HG02852 (cell line): Measurements from ENCODE around the gene CTBP2.
"Not testable (repeated sequence)": the region's sequence is repeated elsewhere in the genome, so short reads cannot be mapped to it uniquely, and the experiment has no call there.

ENCODE experiments used
- ATAC-seq: cut with Tn5 transposase; IDR thresholded peaks from one replicate; pipeline ENCODE4 v1.9.1; 2021; ENCODE audit warnings: mild to moderate bottlenecking, moderate library complexity; ENCODE audit not compliant: unreplicated experiment

Gene CTBP2

DNA sequence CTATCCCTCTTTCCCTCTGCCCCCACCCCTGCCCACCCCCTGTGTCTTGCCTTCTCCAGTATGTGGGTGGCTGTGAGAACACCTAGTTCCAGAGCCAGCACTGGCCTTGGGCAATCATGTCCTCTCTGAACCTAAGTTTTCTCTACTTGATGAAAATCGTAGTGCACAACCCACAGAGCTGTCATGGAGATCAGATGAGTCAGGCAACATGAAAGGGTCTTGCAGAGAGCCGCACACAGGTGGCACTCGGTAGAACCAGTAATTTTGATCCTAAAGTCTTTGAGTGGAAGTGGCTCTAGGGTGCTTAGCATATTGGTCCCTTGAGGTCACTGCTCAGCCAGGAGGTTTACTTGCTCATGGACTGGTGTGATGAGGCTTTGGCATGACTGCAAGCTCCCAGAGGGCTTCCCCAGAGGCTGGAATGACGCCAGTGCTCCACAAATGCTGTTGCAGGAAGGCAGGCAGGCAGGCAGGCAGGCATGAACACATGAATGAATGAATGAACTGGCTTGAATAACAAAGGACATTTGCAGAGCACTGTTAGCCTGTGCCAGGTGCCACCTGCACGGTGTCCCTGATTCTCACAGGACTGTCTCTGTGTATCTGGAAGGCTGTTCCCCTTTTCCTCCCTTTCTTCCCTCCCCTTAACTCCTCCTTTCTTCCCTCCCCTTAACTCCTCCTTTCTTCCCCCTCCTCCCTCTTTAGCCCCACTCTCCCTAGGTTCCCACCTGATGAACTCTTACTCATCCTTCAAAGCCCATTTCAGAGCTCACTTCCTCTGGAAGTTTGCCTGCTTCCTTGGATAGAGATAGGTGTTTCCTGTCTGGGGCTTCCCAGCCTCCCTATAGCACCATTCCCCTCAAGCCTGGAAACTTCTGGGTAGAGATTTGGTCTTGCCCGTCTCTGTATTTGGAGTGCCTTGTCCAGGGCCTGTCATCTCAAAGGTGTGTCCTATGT lies 27.2 kb upstream of the CTBP2 start:
- no peak for ATAC-seq

DNA sequence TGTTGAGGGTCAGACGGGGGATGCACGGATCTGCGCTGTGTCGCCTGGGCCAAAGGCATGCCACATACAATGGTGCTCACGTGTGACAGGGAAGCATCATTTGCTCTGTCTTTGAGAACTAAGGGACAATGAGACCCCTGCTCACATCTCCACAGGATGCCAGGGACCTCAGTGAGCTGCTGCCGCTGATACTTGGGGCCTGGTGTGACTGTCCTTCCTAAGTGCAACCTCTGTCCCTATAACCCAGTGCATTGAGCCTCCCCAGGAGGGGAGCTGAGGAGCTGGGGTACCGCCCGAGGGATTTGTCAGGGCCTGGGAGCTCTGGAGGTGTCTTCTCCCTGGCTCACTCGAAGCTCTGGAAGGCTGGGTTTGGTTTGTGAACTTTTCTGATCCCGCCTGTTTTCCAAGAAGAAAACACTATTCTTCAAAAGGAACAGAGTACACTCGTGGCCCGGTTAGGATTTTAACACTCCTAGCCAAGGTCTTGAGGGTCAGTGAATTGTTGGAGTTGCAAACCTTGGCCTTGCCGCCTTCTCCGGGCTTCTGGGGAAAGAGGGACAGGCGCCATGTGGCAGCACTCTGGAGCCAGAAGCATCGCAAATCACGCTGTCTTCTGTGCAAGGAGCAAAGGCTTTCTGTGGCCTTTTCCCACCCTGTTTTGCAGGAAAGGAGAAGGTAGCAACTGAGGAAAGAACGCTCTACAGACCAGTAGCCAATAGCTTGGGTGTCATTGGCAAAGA lies 26.2 kb upstream of the CTBP2 start:
- no peak for ATAC-seq

DNA sequence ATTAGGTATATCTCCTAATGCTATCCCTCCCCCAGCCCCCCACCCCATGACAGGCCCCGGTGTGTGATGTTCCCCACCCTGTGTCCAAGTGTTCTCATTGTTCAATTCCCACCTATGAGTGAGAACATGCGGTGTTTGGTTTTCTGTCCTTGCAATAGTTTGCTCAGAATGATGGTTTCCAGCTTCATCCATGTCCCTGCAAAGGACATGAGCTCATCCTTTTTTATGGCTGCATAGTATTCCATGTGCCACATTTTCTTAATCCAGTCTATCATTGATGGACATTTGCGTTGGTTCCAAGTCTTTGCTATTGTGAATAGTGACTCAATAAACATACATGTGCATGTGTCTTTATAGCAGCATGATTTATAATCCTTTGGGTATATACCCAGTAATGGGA lies 18.7 kb upstream of the CTBP2 start:
- not testable (repeated sequence) for ATAC-seq

DNA sequence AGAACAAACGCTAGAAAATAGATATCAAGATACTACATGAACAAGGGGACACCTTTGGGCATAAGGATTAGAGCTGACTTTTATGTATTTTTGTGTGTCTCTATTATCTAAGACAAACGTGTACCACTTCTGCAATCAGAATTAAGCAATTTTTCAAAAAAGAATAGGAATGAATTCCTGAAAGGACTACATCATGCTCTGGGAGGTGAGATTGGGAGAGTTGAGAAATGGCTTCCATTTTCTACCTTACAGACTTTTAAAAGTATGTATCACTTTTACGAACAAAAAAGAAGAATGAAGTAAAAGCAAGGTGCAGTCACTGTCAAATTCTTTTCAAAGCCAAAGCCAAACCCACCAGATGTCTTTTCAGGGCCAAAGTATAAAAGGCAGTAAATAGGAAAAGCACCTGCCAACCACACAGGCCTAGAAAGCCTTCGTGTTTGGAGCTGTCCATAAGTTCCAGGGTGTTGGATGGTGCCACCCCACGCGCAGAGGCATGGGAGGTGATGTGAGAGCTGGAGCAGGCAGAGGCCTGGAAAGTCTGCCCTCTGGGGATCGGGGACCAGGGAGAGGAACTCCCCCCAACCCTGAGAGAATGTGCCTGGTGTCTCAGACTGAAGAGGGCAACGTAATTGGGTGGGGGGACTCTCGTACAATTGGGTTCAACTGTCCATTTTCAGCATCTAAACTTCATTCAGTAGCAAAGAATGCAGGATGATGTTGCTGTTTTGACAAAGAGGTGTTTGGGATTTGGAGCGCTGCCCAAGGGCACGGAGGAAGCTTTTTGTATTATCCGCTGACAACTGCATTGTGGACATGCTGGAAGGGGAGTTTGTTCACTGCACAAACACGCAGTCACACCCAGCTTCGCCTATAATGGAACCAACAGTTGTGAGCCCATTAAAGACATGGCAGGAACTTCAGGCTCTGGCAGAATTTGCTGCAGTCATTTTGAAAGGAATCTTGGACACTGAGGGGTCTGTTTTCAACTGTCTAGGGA lies 17.6 kb upstream of the CTBP2 start:
- no peak for ATAC-seq

DNA sequence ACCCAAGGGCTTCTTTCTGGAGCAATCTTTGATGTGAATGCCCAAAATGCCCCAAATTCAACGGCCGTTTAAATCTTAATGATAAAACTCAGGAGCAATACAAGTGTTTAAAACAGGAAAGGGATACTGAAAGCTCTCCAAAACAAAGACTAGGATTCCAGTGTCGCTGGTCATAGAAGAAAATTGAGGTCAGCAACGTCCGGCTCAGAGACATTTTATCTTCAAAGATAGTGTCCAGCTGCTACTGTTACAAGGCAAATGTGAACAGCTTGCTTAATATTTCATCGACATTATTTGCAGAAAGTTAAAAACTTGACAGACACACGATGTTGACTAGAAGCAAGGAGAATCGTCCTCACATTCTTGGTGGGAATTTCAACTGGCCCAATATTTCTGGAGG lies 15.4 kb upstream of the CTBP2 start:
- no peak for ATAC-seq

DNA sequence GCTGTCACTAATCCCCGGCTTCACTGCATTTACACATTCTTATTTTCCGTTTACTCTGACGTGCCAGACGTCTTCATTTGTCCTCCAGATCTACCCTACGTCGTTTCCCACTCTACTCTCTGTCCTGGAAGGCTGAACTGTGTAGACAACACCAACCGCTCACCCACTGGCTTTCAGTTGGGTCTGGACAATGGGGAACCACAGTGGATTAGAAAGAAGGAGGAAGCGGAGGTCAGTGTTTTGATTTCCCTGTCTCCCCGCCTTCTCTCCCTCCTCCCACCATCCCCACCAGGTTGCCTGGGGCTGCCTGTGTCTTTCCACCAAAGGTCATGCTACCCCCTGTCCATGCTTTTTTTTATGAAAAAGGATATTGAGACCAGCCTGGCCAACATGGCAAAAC lies 14.0 kb upstream of the CTBP2 start:
- ATAC-seq, result no peak

DNA sequence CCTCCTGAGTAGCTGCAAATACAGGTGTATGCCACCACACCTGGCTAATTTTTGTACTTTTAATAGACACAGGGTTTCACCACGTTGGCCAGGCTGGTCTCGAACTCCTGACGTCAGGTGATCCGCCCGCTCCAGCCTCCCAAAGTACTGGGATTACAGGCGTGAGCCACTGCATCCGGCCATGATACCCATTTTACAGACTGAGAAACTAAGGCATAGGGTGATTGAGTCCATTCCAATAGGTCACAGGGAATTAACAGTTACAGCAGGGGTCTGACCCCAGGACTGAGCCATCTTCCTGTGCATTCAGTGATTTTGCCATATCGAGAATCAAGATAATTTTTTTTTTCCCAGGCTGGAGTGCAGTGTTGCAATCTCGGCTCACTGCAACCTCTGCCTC lies 12.3 kb upstream of the CTBP2 start:
- no peak for ATAC-seq

DNA sequence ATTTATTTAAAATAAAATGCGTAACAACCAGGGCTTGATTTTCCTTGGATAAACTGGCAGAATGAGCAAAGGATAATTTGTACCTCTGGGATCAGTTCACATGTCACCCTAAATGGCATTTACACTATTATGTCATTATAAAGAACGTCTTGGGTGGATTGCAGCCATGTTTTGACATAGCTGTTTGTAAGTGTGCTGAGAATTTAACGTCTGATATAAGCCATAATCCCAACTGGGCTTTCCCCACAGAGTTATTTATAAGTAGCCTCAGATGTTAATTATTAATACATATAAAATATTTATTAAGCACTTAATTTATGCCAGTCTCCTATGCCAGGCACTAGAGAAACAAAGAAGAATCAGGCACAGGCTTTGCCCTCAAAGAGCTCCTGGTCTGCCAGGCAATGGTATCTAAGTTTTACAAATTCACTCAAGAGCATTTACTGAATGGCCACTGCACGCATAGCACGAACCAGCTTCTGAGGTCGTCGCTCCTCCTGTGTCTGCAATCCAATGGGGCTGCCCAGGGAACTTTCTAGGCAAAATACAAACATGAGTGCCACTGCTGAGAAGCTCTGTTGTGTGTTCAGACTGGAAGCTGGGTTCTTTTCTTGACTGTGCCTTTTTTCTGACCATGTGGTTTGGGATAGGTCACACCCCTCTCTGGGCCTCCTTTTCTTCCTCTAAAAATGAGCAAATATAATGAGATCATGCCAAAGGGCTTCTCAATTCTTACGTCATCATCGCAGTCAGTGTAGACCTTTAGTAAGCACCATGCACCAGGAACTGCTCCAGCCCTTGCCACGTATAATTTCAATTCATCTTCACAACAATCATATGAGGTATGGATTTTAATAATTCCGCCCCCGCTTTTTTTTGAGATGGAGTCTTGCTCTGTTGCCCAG lies 11.3 kb upstream of the CTBP2 start:
- ATAC-seq, result no peak

DNA sequence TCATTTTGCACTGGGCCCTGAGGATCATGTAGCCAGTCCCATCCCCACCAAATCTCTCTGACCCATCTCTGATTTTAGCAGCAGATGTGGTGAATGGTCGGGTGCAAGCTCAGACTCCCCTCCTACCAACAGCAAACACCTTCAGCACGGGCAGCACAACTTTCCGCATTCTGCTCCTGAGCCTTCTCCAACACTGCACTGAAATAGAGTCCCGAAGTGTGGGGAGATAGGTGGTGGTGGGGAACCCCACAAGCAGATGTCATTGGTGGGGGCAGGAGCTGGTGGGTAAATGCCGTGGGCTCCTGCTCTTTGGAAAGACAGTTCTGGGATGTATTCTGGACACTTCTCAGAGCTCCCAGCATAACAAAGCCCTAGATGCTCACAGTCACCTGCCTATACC lies 9.6 kb upstream of the CTBP2 start:
- no peak for ATAC-seq

DNA sequence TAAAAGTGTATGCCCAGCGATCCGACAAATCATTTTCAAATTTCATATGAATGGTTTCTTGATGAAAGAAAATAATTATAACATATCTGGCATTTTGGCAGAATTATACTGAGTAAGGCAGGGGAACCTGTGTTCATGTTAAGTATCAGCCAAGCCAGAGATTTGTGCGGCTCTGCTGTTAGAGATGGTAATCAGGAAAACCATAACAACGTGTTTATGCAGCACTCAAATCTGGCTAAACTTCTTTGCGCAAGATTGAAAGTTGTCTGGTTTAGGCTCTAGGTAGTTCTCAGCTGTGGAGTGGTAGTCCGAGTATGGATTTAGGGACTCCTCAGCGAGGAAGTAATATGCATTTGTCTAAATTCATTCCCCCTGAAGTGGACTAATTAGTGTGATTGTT lies 8.9 kb upstream of the CTBP2 start:
- no peak for ATAC-seq

DNA sequence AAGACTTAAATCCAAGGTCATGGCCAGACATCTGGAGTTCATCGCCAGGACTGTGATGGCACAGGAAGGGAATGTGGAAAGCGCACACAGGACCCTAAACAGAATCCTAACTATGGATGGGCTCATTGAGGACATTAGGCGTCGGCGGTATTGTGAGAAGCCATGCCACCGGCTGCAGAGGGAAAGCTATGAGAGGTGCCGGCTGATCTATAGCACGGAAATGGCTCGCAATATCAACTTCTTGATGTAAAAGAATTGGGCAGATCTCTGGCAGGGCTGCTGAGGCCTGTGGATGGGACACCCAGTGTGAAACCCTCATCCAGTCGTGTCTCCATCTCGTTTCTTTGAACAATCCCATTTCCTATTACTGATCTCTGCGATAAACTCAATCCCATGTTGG lies 6.3 kb upstream of the CTBP2 start:
- no peak for ATAC-seq

DNA sequence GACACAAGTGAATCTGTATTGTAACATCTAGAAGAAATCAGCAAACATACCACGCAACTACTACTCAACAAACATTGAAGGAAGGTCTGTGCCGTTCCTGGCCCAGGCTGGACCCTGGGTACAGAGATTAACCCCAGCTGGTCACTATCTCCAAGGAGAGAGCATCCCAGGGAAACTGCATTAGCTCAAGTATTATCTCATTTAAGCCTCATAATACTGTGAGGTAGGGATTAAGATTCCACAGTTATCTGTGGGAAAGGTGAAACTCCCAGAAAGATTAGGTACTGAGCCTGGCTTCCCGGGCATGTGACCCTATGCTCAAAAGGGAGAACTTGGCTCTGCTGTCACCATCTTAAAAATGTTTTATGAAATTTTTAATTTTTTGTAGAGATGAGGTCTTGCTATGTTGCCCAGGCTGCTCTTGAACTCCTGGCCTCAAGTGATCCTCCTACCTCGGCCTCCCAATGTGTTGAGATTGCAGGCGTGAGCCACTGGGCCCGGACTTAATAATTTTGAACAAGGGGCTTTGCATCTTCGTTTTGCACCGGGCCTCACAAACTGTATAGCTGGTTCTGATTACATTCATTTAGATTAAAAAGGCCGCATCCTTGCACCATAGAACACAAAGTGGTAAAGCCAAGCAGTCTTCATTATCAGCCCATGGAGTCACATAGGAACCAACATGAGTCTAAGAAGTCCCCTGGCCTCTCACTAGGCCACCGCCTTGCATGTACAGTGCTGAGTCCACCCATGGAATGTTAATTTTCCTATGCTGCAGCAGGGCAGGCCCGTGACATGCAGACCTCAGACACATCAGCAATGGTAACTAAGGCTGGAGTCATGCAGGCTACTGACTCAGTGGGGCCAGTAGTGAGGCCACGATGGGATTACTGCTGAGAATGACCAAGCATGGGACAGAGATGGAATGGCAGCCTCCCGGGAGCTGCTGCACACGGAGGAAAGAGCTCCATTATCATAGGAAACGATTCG lies 5.5 kb upstream of the CTBP2 start:
- no peak for ATAC-seq

DNA sequence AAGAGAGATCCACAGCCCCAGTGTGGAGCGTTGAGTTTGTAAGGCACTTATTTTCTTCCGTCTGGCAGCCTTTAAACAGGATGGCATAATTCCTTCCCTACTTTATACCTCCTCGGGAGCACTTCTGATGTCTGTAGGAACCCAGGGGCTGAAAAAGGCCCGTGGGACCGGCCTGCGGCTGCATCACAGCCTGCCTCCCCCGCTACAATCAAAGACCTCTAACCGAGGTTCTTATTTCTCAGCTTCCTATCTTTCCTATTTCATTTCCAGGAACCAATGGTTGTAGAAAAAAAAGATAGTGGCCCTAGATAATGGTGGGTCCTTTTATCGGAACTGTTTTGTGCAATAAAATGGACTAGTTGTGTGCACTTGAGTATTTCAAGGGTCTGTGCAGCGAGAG lies 4.1 kb upstream of the CTBP2 start:
- ATAC-seq, result no peak

DNA sequence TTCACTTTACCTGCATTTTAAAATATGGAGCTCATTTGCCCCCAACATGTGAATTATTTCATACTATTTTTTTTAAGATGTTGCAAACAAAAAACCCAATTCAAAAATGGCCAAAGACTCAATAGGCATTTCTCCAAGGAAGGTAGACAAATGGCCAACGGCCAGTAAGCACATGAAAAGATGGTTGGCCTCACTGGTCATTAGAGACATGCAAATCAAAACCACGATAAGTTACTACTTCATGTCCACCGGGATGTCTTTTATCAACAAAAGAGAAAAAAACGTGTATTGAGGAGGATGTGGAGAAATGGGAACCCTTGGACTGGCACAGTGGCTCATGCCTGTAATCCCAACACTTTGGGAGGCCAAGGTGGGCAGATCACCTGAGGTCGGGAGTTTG lies 3.4 kb upstream of the CTBP2 start:
- ATAC-seq, result no peak

DNA sequence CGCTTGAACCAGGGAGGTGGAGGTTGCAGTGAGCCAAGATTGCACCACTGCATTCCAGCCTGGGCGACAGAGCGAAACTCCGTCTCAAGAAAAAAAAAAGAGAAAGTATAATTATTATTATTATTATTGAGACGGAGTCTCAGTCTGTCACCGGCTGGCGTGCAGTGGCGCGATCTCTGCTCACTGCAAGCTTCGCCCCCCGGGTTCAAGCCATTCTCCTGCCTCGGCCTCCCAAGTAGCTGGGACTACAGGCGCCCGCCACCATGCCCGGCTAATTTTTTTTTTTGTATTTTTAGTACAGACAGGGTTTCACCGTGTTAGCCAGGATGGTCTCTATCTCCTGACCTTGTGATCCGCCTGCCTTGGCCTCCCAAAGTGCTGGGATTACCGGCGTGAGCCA lies 2.9 kb upstream of the CTBP2 start:
- ATAC-seq, result not testable (repeated sequence)

DNA sequence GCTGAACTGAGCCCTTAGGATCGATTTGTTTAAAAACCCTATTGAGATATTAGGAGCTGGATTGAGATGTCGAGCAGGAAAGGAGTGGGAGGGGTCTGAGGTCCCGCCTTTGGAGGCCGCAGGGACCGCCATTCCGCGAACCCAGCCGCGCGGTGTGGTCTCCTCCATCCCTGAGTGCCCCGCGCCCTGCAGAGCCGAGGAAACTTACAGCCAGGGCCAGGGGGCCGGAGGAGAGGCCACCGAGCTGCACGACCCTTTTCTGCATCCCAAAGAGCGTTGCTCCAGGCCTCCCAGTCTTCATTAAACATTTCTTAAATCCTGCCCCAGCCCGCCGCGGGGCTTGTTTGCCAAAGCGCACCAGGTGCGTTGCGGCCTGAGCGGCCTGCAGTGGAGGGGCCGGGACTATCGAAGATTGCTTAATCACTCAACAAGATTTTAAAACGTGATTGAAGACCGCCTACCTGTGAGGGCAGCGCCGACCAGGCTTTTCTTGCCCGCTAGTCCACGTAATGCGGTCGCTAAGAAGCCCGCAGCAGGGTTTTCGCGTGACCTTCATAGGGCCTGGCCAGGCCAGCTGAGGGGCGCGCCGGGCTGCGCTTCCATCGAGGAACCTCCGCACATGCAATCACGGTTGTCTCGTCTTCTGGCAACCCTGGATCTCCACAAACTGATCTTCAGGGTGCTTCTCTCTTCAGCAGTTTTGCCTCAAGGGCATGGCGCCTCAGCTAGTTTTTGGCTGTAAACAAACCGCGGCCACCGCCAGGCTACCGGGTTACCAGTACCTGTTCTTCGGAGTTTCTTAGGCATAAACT lies 2.0 kb upstream of the CTBP2 start:
- no peak for ATAC-seq

DNA sequence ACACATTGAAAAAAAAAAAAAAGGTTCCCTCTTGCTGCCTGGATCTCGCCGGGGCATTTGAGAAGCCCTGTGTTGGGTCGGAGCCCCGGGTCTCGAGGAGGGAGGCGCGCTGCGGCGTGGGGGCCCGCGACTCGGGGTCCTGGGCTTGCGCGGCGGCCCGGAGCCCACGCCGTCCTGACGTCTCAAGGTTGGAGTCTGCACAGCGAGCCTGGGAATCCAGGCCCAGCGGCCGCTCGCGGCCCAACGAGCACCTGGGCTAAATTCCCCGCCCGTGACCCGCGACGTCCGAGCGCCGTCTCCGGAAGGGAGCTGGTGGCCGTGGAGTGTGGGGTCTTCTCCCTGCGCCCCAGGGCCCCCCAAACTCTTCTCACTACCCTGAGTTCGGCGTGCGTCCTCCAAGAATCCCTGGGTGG lies 1.4 kb upstream of the CTBP2 start:
- no peak for ATAC-seq
